NCI-H345 treated with DMSO at 0.1 percent for 48 hours (cell line): ENCODE data around the gene PCDH9.

Experiments
- DNase-seq: peaks from one replicate; lab custom pipeline; 2025; ENCODE audit not compliant: unreplicated experiment; lab: John Stamatoyannopoulos, UW

The PCDH9 gene

DNA sequence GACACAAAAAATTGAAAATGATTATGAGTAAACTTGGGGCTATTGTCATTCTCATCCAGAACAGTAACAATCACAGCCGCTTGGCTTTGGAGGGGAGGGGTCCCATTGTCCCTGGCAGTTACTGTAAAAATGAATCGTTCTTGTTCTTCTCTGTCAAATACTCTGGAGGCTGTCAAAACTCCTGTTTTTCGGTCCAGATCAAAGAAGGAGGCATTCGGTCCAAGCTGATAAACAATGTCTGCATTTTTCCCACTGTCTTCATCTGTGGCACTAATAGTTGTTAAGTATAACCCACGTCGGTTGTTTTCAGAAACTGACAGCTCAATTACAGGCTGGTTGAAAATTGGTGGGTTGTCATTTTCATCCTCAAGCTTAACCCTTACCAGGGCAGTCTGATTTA is 3.4 kb downstream of the PCDH9 start:
- DNase-seq, result no peak

GRCh38 chr13:67225252-67226159 is 4.6 kb downstream of the PCDH9 start:
- DNase-seq, result no peak

DNA sequence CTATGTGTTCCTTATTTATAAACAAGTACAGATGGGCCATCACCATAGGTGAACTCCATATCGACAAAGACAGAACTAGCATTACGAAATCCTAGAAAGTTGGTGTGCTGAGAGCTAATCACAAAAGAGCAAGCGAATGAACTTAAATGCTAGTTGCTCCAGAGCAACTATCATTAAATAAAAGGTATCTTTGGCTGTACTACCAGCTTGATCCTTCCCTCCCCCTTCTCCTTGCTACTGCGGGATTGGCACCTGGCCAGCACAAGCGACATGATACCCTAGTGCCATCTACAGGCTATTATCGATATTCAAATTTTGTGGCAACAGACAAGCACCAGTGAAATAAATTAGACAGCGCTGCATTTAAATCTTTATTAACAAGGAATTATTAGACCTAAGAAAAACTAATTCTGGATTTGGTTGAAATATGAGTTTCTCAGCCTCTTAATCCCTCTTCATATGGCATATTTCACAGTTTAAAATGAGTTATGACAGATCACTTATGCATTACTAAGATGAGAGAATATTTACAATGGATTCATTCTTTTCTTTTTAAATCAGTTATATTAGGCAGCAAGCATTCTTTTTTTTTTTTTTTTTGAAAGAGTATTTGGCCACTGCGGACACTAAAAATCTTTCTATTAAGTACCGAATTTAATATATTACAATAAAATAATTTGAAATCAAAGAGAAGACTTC is 5.8 kb downstream of the PCDH9 start:
- DNase-seq, result peak; percentile 76

GRCh38 chr13:67223742-67224141 is 6.4 kb downstream of the PCDH9 start:
- DNase-seq, result no peak

DNA sequence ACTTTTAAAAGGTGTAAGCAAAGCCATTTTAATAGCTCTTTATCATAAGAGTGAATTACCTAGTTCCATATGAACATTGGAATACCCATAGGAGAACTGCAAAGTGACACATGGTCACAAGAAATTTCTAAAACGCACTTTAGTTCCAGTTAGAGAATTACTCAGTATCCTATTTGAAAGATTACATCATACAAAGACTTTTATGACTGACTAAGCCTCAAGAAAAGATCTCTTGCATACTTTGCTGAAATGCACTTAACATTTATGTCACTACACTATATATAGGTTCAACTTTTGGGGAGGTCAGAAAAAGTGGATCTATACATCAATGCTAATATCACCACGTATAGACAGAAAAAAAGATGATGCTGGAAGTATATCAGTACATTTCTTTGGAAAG is 7.1 kb downstream of the PCDH9 start:
- DNase-seq, result no peak

- no peak for DNase-seq
These were observed 8.4 kb downstream of the PCDH9 start for GRCh38 chr13:67221630-67222226.

- no peak for DNase-seq
These were observed 11.0 kb downstream of the PCDH9 start for GRCh38 chr13:67219113-67219512.

- DNase-seq, result no peak
These were observed 12.3 kb downstream of the PCDH9 start for GRCh38 chr13:67217880-67218279.

DNA sequence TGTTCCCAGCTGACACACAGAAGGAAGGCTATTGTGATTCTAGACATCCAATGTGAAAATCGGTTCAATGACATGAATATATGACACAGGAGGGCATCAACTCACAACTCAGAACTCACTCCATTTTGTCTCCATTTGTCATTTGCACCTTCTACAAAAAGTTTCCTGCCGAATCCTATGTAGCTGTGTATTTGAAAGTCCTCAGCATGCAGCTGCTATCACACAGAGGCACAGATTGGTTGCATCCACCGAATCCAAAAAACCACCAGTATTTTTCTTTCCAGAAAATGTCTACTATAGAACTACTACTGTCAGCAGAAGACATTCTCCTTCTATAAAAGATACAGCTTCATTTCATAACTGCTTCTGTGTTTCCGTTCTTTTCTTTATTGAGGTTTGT is 13.3 kb downstream of the PCDH9 start:
- DNase-seq, result no peak

DNA sequence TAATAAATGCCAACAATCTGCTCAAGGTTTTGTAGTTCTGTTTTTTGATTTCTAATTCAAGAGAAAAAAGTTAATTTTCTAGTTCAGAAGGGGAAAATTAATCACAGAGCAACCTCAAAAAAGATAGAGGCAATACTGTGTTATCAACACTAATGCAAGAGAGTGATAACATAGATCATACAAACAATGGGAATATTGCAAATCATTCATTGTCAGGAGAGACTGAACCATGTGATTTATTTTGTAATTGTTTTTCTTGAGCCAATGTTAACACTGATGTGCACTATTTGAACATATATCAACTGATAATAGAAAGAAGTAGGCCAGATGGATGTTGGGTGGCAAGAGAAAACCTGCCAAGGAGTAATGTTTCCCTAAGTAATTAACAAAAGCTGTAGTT is 19.9 kb downstream of the PCDH9 start:
- no peak for DNase-seq

GRCh38 chr13:67208552-67208951 is 21.6 kb downstream of the PCDH9 start:
- DNase-seq, result no peak

GRCh38 chr13:67204764-67205163 is 25.4 kb downstream of the PCDH9 start:
- no peak for DNase-seq

DNA sequence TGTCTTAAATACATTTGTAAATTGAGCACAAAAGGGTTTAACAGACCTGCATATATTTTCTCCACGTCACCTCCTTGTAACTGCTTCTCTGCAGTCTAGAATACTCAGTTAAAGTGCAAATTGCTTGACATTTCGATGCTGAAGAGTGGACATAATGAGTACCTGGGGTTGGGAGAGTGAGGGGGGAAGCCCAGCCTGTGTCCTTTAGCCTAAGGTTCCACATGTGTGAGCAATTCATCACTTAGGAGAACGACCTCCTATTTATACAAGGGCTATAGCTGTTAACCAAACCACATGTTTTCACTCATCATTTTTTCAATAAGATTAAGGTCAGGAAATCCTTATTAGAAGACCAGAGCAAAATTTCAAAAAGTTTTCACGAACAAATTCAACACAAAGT is 29.5 kb downstream of the PCDH9 start:
- no peak for DNase-seq

DNA sequence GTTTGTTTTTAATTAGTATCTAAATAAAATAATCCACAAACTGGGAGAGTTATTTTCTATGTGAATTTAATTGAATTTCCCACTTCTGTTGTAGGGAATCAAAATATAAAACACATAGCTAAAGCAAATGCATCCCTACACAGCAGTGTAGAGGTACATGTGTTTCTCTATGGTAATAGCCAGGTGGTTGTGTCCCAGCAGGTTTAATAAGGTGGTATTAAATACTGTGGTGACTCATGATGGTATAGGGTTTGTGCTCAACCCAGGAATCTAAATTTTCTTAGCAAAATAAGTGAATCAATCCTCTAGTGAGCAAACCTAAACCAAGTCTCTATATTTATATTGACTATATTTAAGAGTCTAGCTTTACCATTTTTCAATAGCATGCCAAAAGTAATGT is 30.0 kb downstream of the PCDH9 start:
- no peak for DNase-seq

DNA sequence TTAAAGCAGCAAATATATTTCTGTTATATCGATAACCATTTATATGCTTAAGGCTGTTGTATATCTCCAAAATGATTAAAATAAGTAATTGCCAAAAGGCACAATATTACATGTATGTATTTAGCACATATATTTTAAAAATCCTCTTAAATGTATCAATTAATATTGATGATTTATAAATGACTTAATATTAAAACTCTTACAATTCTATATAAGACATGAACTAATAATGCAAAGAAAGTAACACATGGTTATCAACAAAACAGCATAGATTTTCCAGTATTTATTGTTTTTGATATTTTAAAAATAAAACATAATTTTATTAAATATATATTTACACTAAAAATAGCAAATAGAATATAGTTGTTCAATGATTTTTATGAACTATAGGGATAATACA is 32.4 kb downstream of the PCDH9 start:
- DNase-seq, result no peak

DNA sequence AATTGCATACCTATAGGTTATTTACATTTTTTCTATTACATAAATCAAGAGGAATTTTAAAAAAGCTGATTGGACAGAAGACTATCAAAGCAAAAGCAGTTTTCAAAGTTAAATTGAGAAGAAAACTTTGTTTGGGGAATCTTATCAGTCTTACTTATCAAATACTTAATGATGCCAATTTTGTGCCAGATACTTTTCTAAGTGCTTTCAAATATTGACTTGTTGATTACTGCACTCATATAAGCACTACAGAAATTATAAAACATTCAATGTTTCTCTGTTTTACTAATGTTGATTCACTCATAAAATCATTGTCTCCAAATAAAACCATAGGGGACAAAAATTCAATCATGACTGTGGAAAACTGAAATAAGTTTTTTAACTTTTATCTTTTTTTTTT is 36.2 kb downstream of the PCDH9 start:
- no peak for DNase-seq

- no peak for DNase-seq
These were observed 37.4 kb downstream of the PCDH9 start for GRCh38 chr13:67192751-67193150.

GRCh38 chr13:67186995-67187569 is 43.1 kb downstream of the PCDH9 start:
- DNase-seq, result no peak

DNA sequence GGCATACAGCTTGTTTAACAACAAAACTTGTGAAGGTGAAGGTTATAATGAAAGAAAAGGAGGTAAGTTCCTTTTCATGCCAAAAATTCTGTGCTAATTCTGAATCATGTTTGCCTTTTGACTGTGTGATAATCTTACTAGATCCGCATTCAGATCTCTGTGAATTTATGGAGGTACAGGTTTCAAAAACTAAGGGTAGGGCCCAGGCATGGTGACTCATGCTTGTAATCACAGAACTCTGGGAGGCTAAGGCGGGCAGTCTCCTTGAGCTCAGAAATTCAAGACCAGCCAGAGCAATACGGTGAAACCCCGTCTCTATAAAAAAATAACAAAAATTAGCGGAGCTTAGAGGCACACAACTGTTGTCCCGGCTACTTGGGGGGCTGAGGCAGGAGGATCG is 45.9 kb downstream of the PCDH9 start:
- no peak for DNase-seq

GRCh38 chr13:67183151-67183550 is 47.0 kb downstream of the PCDH9 start:
- no peak for DNase-seq

DNA sequence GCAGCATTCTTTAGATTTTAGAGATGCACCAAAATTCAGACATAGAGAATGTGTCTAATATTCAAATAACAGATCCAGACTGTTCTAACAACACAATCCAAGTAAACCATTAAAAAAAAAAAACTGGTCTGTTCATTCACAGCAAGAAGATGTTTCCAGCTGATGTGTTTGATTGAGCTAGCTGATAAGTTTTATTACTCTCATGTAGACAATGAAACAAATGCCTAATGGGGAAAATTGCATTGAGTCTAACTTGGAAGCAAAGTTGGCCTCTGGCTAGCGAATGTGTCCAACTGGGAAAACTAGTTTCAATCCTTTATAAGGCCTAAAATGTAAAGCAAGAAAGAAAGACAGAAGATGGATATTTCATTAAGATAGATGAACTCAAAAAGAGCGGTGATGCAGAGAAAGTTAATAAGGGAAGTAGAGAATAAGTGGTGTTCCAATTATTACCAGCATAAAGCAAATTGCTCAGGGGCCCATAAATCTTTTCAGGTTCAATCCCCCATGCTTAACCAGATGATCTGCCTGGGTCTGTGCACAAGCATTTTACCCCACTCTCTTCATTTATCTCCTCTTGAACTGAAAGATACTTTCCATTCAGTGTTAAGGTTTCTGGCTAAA is 54.2 kb downstream of the PCDH9 start:
- no peak for DNase-seq
